Measurements from ENCODE around the gene NRIP1. TPM values are rescaled to one million over a fixed set of nuclear protein-coding genes. Genes with fewer than 3 reads are reported as not detected.

The NRIP1 gene
- total and polyA plus RNA-seq, 10 of the 15 experiments (the other 5 are each of a cell fraction or from before 2014, with no cell fraction given): 2.9 to 26.1 (median 9.3) TPM

DNA sequence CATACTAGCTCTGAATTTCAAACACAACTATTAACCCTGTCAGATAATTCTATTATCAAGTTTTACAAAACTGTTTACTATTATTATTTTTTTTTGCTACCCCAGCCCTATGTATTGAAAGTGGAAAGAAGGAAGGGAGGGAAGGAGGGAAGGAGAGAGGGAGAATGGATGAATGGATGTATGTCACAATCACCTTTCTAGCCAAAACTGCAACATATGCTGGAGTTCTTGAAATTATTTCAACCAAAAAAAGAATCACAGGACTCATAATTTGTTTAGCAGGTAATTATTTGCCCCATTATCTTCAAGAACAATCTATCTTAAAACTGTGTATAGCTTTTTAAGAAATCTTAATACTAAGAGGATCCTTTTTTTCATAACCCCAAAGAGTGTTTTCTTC lies 5.4 kb downstream of the NRIP1 start:
- TF ChIP-seq, protein P1, sequence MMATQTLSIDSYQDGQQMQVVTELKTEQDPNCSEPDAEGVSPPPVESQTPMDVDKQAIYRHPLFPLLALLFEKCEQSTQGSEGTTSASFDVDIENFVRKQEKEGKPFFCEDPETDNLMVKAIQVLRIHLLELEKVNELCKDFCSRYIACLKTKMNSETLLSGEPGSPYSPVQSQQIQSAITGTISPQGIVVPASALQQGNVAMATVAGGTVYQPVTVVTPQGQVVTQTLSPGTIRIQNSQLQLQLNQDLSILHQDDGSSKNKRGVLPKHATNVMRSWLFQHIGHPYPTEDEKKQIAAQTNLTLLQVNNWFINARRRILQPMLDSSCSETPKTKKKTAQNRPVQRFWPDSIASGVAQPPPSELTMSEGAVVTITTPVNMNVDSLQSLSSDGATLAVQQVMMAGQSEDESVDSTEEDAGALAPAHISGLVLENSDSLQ (IDR thresholded peaks at IDR 0.05): no peak
- no TSS peak for BruUV-seq (replicated peaks)
- ChIA-PET CTCF (interaction anchor here (0.7 to 2.7 kb wide), 4 partner anchors 182 to 421 kb away, joined by 3 to 13 read pairs (median 4); no protein-coding TSS in a partner anchor), RAD21 (ENCODE audit: unreplicated experiment) (interaction anchor here (0.6 to 2.1 kb wide), 8 partner anchors 10 to 297 kb away, joined by 3 to 15 read pairs (median 5); no protein-coding TSS in a partner anchor), SMC1A (ENCODE audit: uncharacterized antibody, unreplicated experiment) (interaction anchor here (0.7 to 2.2 kb wide), 12 partner anchors 9 to 677 kb away, joined by 3 to 12 read pairs (median 4); partner anchors contain the start of gene HSPA13), POLR2A (interaction anchor here (0.7 to 0.9 kb wide), 2 partner anchors 9 to 245 kb away, joined by 3 to 7 read pairs; no protein-coding TSS in a partner anchor)
- DNase-seq (ENCODE audit: low read depth, low spot score) (no peak), FAIRE-seq (no peak), ATAC-seq (no peak)
- Histone ChIP-seq H3K4me2 (ENCODE audit: control insufficient read depth, insufficient read depth) (peak overlapping the region; percentile 89), H4K20me1 (ENCODE audit: control insufficient read depth, insufficient read depth) (no peaks in the 10 kb centered on the region), H3K79me2 (ENCODE audit: control insufficient read depth, insufficient read depth, low read length) (peaks cover 100% of the 10 kb centered on the region), H3K4me3 (peak overlapping the region; percentile 52; the same call in 1 of the 2 replicates), H3K36me3 (ENCODE audit: control insufficient read depth in 2 of 2, insufficient read depth in 2 of 2, low read length in 1 of 2) (no peaks in the 10 kb centered on the region), H3K27me3 (replicated peaks in 1 of 2; ENCODE audit: control insufficient read depth in 2 of 2, insufficient read depth in 2 of 2, low read length in 1 of 2) (no peaks in the 10 kb centered on the region), H3K27ac (ENCODE audit: control insufficient read depth, insufficient read depth) (peak overlapping the region; percentile 80; the same call in 1 of the 2 replicates), H3K4me1 (ENCODE audit: control insufficient read depth, insufficient read depth, low read length) (peaks cover 4% of the 10 kb centered on the region), H3K9ac (ENCODE audit: control insufficient read depth, insufficient read depth, low read length) (no peak overlapping the region), H2AFZ (ENCODE audit: control insufficient read depth, low read depth, low read length) (no peak overlapping the region), H3K9me3 (replicated peaks; ENCODE audit: control insufficient read depth, insufficient read depth, low read length) (no peaks in the 10 kb centered on the region)
- intact Hi-C loops (cut with micrococcal nuclease; ENCODE audit: unreplicated experiment) (no loop called here), in situ Hi-C loops (cut with MboI) (no loop called here)

DNA sequence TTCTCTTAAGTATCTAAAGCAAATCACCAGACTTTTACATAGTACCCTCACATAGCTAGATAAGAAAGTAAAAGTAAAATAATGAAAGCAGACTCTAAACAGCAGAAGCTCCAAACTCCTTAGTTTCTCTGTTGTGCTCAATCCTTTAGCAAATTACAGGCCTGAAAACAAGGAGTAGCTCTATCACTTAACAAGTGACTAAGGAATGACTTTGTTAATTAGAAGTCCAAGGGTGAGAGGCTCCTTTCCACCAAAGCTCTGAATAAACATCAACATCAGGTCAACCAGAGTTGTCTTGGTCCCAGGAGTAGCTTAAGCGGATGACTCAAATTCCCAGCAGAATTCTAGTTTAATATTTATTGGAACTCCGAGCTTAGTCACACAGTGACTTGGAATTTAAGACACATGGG lies 5.9 kb downstream of the NRIP1 start:
- ChIA-PET POLR2A (interaction anchor here (0.7 to 0.9 kb wide), 2 partner anchors 9 to 245 kb away, joined by 3 to 7 read pairs; no protein-coding TSS in a partner anchor), SMC1A (ENCODE audit: uncharacterized antibody, unreplicated experiment) (interaction anchor here (0.9 to 2.2 kb wide), 11 partner anchors 8 to 676 kb away, joined by 3 to 12 read pairs (median 4); partner anchors contain the start of gene HSPA13), RAD21 (ENCODE audit: unreplicated experiment) (interaction anchor here (0.8 to 2.1 kb wide), 8 partner anchors 9 to 422 kb away, joined by 3 to 15 read pairs (median 5); no protein-coding TSS in a partner anchor), CTCF (interaction anchor here (0.7 to 2.7 kb wide), 4 partner anchors 181 to 421 kb away, joined by 3 to 13 read pairs (median 4); no protein-coding TSS in a partner anchor)
- FAIRE-seq (no peak), ATAC-seq (peak; percentile 51), DNase-seq (ENCODE audit: low read depth, low spot score) (no peak)
- Histone ChIP-seq H3K36me3 (ENCODE audit: control insufficient read depth in 2 of 2, insufficient read depth in 2 of 2, low read length in 1 of 2) (no peaks in the 10 kb centered on the region), H3K9ac (ENCODE audit: control insufficient read depth, insufficient read depth, low read length) (peak overlapping the region; percentile 56), H3K4me3 (peak overlapping the region; percentile 52), H3K9me3 (replicated peaks; ENCODE audit: control insufficient read depth, insufficient read depth, low read length) (no peaks in the 10 kb centered on the region), H3K27ac (ENCODE audit: control insufficient read depth, insufficient read depth) (peak overlapping the region; percentile 80), H3K4me1 (ENCODE audit: control insufficient read depth, insufficient read depth, low read length) (peaks cover 4% of the 10 kb centered on the region), H4K20me1 (ENCODE audit: control insufficient read depth, insufficient read depth) (no peaks in the 10 kb centered on the region), H3K4me2 (ENCODE audit: control insufficient read depth, insufficient read depth) (peak overlapping the region; percentile 89), H3K79me2 (ENCODE audit: control insufficient read depth, insufficient read depth, low read length) (peaks cover 100% of the 10 kb centered on the region), H2AFZ (ENCODE audit: control insufficient read depth, low read depth, low read length) (peak overlapping the region; percentile 38), H3K27me3 (replicated peaks in 1 of 2; ENCODE audit: control insufficient read depth in 2 of 2, insufficient read depth in 2 of 2, low read length in 1 of 2) (no peaks in the 10 kb centered on the region)
- TF ChIP-seq MYB (IDR thresholded peaks at IDR 0.05; ENCODE audit: borderline replicate concordance, low read depth, low read length) (no peak), HCFC1 (IDR thresholded peaks at IDR 0.05; ENCODE audit: low read length) (no peak), NFIC (IDR thresholded peaks at IDR 0.05; ENCODE audit: low read depth, low read length) (no peak), RAD51 (IDR thresholded peaks at IDR 0.05) (no peak)
- TF ChIP-seq, protein P2, sequence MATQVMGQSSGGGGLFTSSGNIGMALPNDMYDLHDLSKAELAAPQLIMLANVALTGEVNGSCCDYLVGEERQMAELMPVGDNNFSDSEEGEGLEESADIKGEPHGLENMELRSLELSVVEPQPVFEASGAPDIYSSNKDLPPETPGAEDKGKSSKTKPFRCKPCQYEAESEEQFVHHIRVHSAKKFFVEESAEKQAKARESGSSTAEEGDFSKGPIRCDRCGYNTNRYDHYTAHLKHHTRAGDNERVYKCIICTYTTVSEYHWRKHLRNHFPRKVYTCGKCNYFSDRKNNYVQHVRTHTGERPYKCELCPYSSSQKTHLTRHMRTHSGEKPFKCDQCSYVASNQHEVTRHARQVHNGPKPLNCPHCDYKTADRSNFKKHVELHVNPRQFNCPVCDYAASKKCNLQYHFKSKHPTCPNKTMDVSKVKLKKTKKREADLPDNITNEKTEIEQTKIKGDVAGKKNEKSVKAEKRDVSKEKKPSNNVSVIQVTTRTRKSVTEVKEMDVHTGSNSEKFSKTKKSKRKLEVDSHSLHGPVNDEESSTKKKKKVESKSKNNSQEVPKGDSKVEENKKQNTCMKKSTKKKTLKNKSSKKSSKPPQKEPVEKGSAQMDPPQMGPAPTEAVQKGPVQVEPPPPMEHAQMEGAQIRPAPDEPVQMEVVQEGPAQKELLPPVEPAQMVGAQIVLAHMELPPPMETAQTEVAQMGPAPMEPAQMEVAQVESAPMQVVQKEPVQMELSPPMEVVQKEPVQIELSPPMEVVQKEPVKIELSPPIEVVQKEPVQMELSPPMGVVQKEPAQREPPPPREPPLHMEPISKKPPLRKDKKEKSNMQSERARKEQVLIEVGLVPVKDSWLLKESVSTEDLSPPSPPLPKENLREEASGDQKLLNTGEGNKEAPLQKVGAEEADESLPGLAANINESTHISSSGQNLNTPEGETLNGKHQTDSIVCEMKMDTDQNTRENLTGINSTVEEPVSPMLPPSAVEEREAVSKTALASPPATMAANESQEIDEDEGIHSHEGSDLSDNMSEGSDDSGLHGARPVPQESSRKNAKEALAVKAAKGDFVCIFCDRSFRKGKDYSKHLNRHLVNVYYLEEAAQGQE (IDR thresholded peaks at IDR 0.05; ENCODE audit: low read depth, low read length): no peak
- in situ Hi-C loops (cut with MboI) (no loop called here), intact Hi-C loops (cut with micrococcal nuclease; ENCODE audit: unreplicated experiment) (no loop called here)
- WGBS (ENCODE audit: insufficient coverage, insufficient replicate concordance, low lambda C conversion rate, missing lambda C conversion rate): 47% methylated on average over 2 of the region's 2 CpGs
- BruUV-seq (replicated peaks): no TSS peak

Data from GM12878 (cell line).